SK-N-SH (cell line): Measurements from ENCODE around the gene CLMN.

Experiments
- FOXJ3 ChIP-seq: sonication (generic); formaldehyde crosslinking; IDR thresholded peaks from 2 replicates; pipeline ENCODE4 v1.5.1; 2020; ENCODE audit warnings: mild to moderate bottlenecking, missing genetic modification reagents
- RCOR1 ChIP-seq: fragments of 150-350 bp; IDR thresholded peaks from 2 replicates; pipeline ENCODE4 v1.6.1; 2017; ENCODE audit warnings: antibody characterized with exemption, low read length
- TF ChIP-seq, protein P1 (sequence below): fragments of 200-600 bp; sonication (generic); IDR thresholded peaks from 2 replicates; pipeline ENCODE4 v1.6.1; 2017; ENCODE audit warnings: antibody characterized with exemption, mild to moderate bottlenecking, moderate library complexity

- TF ChIP-seq, protein P1, sequence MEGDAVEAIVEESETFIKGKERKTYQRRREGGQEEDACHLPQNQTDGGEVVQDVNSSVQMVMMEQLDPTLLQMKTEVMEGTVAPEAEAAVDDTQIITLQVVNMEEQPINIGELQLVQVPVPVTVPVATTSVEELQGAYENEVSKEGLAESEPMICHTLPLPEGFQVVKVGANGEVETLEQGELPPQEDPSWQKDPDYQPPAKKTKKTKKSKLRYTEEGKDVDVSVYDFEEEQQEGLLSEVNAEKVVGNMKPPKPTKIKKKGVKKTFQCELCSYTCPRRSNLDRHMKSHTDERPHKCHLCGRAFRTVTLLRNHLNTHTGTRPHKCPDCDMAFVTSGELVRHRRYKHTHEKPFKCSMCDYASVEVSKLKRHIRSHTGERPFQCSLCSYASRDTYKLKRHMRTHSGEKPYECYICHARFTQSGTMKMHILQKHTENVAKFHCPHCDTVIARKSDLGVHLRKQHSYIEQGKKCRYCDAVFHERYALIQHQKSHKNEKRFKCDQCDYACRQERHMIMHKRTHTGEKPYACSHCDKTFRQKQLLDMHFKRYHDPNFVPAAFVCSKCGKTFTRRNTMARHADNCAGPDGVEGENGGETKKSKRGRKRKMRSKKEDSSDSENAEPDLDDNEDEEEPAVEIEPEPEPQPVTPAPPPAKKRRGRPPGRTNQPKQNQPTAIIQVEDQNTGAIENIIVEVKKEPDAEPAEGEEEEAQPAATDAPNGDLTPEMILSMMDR, result no peak
- TF ChIP-seq FOXJ3, result 0 out of 2 replicates have a peak, but pooled peaks have one; percentile 39
- TF ChIP-seq RCOR1, result no peak
Measured at GRCh38 chr14:95307402-95308041, 12.2 kb downstream of the CLMN start.
